Embryonic facial prominence (tissue), 1 donor: Measurements from ENCODE around the gene IGF2BP2.

Experiments
- DNase-seq: peaks from one replicate; pipeline ENCODE4 v3.0.0-alpha.2; 2016; ENCODE audit errors: extremely low spot score

The IGF2BP2 gene

DNA sequence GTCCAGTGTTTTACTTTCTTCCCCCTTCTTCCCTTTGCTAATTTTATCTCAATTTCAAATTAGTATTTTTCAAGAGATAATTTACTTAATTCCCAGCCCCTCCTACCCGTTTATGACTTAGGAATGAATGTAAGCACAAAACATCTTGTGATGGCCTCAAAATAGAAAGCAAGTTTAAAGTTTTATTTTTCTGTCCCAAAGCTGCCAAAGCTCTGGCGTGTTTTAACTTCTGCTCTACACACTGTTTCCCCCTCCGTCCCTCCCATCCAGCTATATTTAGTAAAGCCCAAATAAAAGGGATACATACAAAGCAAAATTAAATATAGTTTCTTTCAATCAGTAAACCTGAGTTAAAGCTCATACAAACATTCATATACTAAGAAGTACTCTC lies 59.9 kb downstream of the IGF2BP2 start:
- no peak for DNase-seq

DNA sequence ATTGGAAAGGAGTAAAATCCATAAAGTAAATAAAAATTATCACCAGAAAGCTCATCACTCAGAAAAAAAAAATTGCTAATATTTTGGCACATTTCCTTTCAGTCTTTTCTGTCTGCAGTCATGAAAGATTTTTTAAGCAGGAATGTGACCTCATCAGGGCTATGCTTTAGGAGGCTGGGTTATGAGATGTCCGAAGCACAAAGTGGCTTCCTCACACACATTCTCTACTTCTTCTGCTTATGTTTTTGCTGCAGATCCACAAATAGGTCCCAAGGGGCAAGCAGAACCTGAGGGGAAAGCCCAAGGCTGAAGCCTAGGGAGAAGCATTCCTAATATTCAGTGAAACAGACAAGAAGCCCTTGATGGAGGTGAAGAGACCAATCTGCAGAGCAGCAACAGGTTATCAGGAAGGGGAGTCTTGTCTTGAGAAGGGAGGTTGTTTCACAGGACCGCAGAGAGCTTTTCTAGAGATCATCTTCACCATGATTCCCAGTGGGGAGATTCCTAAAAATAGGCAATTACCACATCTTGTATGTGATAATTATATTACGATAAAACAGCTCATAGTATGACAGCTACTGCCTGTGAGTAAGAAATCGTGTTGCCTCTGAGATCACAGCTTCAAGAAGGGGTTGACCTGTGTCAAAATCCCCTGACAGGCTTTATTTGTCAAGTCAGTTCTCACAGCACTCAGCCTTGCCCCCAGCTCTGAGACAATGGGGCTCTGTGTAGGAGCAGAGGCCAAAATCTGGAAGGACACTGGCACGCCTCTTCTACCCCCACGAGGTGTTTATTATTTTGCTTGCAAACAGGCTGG lies 60.5 kb downstream of the IGF2BP2 start:
- no peak for DNase-seq

DNA sequence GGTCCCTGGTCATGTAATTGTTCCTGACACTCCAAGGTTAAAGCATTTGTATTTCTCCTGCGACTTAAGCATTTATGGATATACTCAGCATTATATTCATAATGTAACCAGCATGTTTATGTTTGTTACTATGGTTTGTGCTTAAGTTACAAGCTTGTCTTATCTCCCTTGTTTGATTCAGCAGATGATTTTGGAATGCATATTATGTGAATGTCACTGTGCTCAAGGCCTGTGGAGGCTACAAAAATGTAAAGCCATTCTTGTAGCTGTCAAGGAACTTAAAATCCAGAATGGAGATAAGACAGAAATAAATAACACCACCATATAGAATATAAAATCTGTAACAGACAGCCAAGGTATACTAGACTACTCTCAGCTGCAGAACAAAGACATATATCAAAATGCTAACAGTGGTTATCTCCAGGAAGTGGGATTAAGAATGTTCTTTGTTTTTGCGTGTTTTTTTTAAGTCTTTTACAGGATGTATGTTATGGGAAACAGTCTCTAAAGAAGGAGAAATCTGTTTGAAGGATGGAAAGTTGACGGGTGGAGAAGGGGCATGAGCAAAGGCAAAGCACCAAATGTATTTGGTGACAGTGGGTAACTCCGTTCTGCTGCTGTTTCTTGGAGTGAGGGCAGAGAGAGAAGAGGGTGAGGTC lies 61.4 kb downstream of the IGF2BP2 start:
- no peak for DNase-seq

DNA sequence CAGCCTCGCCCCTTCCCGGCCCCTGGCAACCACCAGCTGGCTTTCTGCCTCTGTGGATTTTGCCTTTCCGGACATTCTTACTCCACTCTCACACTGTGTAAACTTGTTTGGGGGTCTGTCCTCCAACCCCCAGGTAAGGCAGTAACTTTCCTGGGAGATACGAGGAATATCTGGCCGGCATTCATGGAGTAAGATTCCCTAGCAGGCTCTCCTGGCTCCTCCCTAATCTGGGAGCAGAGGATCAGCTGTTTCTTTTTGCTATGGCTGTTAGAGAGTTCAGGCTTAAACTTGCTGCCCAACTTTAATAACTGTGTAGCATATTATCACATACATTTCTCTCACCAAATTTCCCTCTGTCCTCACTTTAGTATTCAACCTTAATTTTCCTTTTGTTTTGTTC lies 64.3 kb downstream of the IGF2BP2 start:
- DNase-seq: no peak

DNA sequence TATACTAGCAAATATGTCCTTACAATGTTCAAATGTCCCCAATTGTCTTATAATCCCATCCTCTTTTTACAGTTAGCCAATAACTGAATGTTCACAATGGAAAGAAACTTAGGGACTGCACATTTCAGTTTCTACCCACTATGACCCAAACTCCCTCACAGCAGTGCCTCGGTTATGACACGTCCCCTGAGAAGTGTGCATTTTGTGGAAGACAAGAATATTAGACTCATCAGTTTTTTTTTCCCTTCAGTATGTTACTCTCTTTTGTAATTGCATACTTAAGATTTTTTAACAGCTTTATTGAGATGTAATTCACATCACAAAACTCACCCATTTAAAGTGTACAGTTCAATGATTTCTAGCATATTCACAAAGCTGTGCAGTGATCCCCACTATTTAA lies 64.8 kb downstream of the IGF2BP2 start:
- DNase-seq: no peak

DNA sequence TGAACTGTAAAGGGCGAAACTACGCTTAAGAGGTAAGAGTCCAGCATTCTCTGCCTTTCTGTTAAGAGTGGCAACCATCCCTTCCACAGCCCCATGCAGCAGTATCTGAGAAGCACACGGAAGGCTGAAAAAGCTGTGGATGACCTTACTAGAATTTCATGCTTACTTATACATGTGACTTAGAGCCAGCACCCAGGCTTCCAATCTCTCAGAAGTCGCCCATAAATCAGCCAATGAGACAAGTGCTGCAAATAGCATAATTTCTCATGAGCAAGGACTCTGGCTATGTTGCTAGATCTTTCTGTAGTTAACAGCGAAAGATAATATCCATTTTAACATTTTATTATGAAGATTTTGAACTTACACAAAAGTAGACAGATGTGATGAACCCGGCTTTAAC lies 65.3 kb downstream of the IGF2BP2 start:
- DNase-seq: no peak

DNA sequence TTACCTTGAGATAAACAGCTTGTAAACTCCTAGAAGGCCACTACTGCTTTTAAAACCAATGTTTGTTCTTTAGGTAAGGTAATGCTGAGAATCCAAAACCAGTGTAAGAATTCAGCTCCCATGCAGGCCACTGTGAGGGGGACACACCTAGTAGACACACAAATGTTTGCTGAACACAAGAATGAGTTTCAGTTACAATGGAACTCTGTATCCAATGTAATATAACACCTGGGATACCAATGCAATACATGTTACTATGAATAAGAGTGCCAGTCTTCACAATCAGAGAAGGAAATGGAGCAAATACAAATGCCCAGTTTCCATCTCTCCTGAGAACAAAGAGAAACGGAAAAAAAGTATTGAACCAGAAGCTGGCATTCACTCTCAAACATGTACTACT lies 65.9 kb downstream of the IGF2BP2 start:
- DNase-seq: no peak

DNA sequence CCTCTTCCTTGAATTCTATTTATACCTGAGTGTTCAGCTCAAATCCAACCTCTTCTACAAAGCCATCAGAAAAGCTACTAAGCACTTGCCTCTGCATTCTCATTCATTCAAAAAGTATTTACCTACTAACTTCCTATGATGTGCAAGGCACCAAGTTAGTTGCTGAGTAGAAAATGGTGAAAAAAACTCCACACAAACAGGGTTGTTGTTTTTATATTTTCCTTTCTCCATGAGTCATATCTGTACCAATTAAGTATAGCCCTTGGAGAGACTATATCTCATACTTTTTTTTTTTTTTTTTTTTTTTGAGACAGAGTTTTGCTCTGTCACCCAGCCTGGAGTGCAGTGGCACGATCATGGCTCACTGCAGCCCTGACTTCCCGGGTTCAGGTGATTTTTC lies 67.7 kb downstream of the IGF2BP2 start:
- DNase-seq: no peak

DNA sequence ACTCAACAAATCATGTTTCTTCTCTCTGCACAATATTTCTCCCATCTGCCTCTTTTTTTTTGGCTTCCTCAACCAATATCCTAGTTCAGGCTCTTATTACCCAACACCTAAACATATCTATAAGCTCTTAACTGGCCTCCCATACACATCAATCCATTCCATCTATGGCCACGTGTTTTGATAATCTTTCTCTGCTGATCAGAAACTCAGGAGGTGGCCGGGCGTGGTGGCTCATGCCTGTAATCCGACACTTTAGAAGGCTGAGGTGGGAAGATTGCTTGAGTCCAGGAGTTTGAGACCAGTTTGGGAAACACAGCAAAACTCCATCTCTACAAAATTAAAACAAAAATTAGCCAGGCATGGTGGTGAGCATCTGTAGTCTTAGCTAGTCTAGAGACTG lies 68.4 kb downstream of the IGF2BP2 start:
- no peak for DNase-seq

DNA sequence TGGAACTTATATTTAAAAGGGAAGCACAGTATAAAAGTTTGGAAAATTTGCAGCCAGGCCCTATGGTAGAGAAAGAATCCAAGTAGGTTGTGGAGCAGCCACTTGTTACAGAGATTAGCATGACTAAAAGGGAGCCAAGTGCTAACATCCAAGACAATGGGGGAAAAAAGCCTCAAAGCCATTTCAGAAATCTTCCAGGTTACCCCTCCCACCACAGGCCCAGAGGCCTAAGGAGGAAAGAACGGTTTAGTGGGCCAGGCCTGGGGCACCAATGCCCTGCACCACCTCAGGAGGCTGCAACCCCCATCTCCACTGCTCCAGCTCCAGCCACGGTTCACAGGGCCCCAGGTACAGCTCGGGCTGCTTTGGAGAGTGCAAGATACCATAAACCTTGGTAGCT lies 69.9 kb downstream of the IGF2BP2 start:
- DNase-seq: no peak

DNA sequence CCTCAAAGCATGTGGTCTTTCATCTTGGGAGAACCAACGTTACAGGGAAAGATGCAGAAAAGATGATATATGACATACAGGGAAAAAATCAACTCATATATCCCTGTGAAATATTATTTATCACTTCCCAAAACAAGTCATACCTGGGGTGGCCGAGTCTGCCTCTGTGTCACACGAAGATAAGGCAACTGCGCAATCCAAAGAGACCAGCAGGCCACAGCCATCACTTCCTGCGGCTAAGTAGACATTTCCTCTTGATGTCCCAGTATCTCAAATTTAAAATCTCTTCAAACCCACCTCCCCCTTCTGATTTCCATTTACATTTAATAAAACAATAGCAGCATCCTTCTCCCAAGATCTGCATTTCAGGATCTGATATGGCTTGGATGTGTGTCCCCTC lies 71.5 kb downstream of the IGF2BP2 start:
- no peak for DNase-seq

DNA sequence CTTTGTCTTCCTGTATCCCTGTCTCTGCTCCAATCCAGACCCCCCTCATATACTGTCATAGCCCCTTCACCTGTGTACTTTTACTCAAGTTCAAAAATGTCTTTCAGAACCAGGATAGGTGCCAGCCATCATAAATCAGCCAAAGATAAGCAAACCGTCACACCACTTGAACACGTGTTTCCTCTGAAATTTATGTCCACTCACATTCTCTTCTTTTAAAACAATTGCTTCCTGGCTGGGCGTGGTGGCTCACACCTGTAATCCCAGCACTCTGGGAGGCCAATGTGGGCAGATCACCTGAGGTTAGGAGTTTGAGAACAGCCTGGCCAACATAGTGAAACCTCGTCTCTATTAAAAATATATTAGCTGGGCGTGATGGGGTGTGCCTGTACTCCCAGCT lies 74.1 kb downstream of the IGF2BP2 start:
- no peak for DNase-seq

DNA sequence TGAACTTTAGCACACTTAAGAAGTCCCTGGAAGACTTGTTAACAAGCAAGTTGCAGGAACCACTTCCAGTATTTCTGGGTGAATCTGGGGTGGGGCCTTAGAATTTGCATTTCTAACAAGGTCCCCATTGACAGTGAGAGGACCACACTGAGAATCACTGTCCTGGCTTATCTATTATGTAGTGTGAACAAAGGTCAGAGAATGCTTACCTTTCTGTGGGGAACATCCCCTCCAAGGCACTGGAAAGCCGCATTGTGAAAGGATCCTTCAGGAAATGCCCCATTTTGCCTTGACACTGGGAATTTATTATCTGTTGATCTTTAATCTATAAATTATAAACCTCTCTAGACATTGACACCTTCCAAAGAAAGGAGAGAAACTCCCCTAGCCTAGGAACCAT lies 74.8 kb downstream of the IGF2BP2 start:
- no peak for DNase-seq

DNA sequence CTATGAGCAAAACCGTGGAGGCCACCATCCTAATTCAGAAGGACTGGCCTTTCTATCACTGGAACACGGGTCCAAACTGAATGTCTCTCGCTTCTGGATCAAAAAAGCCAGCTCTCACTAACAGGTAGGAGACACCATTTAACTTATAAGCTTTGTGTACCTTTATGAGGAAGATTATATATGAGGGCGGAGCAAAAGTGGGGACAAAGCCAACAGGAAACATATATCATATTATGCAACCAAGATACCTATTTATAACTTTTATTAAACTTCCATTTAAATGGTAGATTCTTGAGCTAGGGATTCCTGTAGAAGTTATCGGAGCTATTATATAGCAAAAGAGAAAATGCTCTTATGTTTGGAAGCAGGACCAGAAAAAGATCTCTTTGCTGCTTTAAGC lies 78.4 kb downstream of the IGF2BP2 start:
- no peak for DNase-seq

DNA sequence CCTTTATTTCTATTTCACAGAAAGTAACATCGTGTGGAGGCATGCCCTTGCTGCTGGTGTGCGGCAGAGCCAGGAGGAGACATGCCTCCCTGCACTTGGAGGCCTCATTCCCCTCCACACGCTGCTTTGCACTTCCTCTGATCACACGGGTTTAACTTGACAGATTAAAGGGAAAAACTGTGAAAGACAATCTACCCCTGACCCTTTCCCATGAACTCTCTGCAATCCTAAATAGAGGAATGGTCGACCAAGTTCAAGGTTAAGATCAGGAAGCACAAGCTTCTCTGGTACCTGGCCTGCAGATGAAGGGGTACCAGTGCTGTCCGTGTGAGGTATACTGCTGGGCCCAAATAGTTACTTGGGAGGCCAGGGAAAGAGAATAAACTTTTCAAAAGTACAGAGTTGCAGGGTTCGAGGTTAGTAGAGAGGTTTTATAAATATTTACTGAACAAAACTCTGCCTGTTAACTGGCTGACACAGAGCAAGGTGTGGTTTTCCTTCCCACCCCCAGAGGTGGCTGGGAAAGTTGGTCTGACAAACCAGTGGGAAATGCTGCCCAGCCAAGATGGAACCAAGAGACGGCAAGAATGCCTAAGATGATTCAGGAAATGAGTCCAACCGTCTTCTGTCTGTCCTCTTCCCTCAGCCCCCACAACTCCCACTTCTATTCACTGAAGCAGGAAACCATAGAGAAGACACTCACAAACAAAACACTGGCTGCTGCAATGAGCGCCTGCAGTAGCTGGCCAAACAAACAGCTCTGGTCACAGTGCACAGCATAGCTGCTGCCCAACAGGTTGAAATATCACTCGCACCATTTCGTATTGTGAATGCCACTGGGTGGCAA lies 79.6 kb downstream of the IGF2BP2 start:
- DNase-seq: no peak

DNA sequence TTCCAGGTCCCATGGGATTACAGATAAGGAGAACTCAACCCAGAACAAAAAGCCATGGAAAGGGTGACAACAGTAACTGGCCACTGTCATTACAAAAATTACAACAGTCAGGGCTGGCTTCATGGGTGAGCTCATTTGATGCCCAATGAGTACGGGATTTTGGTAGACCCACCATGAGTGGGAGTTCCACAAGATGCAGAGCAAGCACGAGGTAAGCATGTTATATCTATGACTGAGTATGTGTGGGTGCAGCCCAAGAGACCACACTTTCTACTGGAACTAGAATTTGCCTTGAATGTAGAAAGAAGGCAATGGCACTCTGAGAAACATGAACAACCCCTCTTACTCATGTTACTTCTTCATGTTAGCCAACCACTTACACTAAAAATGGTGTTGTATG lies 83.3 kb downstream of the IGF2BP2 start:
- DNase-seq: no peak

DNA sequence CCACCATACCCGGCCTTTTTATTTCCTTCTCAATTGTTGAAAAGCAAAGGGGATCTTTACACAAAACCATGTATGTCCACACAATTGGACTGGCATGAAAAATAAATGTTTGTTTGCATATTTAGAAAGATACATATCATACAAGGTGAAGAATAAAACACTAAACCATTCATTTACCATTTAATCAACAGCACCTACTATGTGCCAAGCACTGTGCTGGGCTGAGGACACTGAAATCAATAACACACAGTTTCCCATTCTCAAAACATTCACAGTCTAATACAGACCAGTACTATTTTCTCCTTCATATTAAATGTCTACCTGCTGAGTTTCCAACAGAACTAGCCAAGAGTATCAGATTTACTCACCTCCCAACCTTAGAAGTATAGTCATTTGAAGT lies 84.7 kb downstream of the IGF2BP2 start:
- DNase-seq: no peak

DNA sequence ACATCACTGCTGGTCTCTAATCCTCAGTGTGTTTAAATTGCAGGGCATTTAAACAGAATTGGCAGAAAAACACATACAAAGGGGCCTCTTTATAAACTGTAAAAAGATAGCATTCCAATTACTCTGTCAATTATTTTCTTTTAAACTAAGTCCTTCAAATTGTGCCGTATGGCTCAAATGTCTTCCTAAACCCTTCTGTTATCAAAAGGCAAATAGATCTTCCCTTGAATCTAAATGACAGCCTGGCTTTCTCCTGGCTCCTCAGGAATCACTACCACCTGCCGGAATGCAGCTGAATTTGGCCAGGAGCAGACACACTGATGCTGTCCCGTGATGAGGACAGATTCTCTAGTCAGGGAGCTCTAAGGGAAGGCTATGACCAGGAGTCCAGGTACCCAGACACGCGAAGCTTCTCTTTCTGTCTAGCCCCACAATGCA lies 85.6 kb downstream of the IGF2BP2 start:
- no peak for DNase-seq

DNA sequence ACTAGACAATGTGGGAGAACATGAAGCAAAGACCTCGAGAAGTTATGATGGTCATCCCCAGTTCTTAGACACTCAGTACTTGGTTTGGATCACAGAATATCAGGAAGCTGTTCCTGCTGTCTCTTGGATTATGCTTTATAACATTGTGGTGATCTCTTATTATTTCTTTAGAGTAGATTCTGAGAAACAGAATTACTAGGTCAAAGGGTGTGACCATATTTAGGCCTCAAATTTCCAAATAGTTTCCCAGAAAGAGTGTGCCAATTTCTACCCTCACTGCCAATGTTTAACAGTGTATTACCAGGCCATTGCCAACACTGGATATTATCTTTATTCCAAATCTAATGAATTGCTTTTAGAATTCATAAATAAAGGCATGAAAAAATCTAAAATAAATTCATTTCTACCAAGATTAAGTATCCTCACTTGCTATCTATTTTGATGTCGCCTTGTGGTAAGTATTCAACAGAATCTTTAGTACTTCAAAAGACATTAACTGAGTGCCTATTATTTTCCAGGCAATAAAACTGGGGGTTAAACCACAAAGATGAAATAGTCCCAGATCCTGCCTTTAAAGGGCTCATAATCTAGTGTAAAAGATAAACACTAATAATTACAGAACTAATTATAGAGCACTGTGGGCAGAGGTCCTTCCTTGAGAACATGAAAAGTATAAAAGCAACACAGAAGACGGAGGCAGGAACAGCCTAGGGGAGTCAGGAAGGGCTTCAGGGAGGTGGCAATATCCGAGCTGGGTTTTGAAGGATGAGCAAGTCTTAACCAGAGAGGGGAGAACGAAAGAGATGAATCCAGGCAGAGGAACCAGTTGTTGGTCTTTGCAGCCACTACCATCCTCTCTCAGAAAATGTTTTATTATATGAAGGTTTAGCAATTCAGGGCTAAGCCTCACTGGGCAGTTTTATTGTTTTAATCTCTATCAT lies 86.8 kb downstream of the IGF2BP2 start:
- DNase-seq: no peak

DNA sequence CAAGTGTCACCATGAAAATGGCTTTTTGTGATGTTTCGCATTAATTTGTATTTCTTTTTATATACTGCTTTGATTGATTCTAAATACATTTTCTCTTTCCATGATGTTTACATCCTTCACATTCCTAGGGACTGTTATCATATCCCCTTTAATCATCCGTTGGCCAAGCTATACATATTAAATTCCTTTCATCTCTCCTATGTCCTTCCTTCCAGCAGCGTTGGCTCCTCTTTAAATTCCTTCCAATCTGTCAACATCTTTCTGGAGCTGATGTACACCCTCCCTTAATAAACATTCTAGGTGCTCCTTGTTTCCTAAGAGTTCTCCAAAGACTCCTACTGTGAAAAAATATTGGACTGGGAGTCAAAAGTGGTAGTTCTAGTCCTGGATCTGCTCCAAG lies 87.8 kb downstream of the IGF2BP2 start:
- no peak for DNase-seq

DNA sequence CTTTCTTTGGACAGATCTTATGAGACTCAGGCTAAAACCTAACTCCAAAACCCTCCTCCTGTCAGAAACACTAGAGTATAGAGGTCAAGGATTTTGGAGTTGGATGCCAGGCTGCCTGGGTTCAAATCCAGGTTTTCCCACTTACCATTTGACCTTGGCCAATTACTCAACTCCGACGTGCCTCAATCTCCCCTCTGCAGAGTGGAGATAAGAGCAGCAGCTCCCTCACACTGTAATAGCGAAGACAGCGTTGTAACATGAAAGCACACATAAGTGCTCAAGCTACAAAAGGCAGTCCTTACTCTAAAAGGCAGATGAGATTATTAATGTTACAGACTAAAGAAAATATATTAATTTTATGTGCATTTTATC lies 90.1 kb downstream of the IGF2BP2 start:
- DNase-seq: no peak
